Measurements from ENCODE around the gene ABHD12. TPM values are rescaled to one million over a fixed set of nuclear protein-coding genes. Genes with fewer than 3 reads are reported as not detected.

Gene ABHD12
- total and polyA plus RNA-seq, 4 experiments from 2014 or later = 25.9 to 30.9 (median 29.6) TPM

DNA sequence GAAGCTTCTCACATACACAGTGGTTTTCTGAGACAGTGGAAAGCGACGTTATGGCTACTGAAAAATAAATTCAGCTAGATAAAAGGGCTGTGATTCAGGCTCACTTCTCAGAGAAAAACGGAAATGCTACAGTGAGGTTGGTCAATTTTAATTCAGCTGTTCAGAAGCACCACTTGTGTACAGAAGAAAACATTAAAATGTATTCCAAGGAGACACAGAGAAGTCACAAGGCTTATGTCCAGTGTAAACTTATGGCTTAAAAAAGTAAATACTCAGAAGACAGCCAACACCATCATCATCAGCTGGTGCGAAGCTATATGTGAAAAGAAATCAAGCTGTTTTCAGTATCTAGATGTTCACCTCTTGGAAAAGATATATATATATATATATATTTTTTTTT lies 68.6 kb downstream of the ABHD12 start:
- DNase-seq = no peak
- Histone ChIP-seq H3K36me3 (ENCODE audit: insufficient read depth, low read length) (peaks cover 4% of the 10 kb centered on the region), H3K4me3 (ENCODE audit: low read length in 2 of 2) (no peak overlapping the region), H3K4me1 (ENCODE audit: insufficient read depth, low read length) (no peaks in the 10 kb centered on the region), H3K27ac (ENCODE audit: low read depth, low read length) (no peak overlapping the region), H3K27me3 (ENCODE audit: insufficient read depth, low read length) (no peaks in the 10 kb centered on the region), H3K9me3 (ENCODE audit: control insufficient read depth in 1 of 2, low read length in 2 of 2) (no peaks in the 10 kb centered on the region)
- Mint-ChIP-seq H3K4me1 (peaks cover 5 to 8% (median 6%) of the 10 kb centered on the region in 4 donors), H3K4me3 (no peak overlapping the region), H3K9me3 (no peaks in the 10 kb centered on the region), H3K36me3 (peaks cover 13 to 17% of the 10 kb centered on the region in 2 donors), H3K27me3 (no peaks in the 10 kb centered on the region), H3K27ac (peak overlapping the region in 1 of 7 donors; percentile 80)
- intact Hi-C loops (cut with micrococcal nuclease) = no loop called here
- CTCF ChIA-PET (ENCODE audit: partially characterized antibody) = interaction anchor here (0.9 to 2.9 kb wide), 4 partner anchors 11 to 77 kb away, joined by 3 to 11 read pairs (median 6); no protein-coding TSS in a partner anchor
- POLR2A ChIA-PET (ENCODE audit: partially characterized antibody) = no interaction called here

DNA sequence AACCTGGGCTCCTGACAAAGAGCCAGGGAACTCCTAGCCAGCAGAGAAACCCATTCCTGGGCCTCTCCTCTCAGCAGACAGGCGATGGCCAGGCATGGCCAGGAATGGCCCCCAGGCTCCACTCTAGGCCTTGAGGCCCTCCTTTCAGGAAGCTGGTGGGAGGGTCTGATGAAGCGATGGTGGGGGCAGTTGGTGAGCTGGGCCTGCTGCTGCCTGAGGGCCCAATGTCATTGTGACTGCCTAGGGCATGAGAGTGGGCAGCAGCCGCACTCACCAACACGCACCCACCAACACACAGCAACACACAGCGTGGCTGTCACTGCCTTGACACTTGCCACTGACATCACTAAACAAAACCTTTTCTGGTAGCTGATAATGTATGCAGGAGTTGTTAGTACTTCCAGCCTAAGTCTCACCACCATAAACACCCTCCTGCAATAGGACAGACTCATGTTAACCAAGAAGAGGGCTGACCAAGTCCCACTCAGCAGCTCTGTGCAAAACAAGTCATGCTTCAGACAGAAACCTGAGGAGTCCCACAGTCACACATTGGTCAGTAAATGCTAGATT lies 69.3 kb downstream of the ABHD12 start:
- Mint-ChIP-seq H3K27ac (peak overlapping the region in 5 of 7 donors; percentile 19 to 80 (median 58)), H3K4me3 (no peak overlapping the region), H3K4me1 (peaks cover 5 to 8% (median 6%) of the 10 kb centered on the region in 4 donors), H3K27me3 (no peaks in the 10 kb centered on the region), H3K36me3 (peaks cover 11 to 20% of the 10 kb centered on the region in 2 donors), H3K9me3 (no peaks in the 10 kb centered on the region)
- peaks cover 4% of the 10 kb centered on the region for H3K36me3 ChIP-seq (ENCODE audit: insufficient read depth, low read length)
- H3K4me3 ChIP-seq (ENCODE audit: low read length in 2 of 2) = no peak overlapping the region
- POLR2A ChIA-PET (ENCODE audit: partially characterized antibody) = no interaction called here
- CTCF ChIA-PET (ENCODE audit: partially characterized antibody) = interaction anchor here (0.9 to 2.9 kb wide), 4 partner anchors 10 to 77 kb away, joined by 3 to 11 read pairs (median 6); no protein-coding TSS in a partner anchor
- H3K4me1 ChIP-seq (ENCODE audit: insufficient read depth, low read length) = no peaks in the 10 kb centered on the region
- DNase-seq = no peak
- intact Hi-C loops (cut with micrococcal nuclease) = no loop called here
- H3K9me3 ChIP-seq (ENCODE audit: control insufficient read depth in 1 of 2, low read length in 2 of 2) = no peaks in the 10 kb centered on the region
- H3K27ac ChIP-seq (ENCODE audit: low read depth, low read length) = no peak overlapping the region
- no peaks in the 10 kb centered on the region for H3K27me3 ChIP-seq (ENCODE audit: insufficient read depth, low read length)

DNA sequence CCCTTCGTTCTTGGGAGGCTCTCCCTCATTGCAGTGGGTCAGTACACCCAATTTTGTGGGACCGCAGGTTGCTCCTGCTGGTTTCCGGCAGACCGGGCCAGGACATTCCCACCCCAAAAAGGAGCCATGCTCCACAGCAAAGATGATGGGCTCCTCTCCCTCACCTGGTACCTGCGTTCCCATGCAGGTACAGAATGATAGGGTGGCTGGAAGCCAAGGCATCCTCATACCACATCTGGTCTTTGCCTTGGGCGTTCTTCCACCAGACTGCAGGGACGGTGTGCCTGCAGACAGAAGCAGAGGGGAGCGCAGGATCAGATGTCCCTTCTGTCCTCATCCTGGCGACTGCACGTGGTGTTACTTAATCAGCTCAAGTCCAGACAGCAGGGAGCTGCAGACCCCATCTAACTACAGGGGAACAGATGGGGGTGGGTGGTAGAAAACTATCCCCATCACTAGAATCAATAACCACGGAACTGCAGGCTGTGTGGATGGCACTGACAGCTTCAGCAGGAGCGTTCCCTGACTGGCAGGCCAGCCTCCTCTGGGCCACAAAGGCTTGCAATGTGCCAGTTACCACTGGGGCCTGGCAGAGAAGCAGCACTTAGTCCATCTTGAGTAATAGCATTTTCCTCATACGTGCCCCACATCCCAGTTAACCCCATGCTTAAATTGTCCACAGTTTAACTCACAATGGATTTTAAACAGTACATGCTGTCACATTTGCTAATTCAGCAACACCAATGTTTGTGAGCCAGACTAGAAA lies 70.4 kb downstream of the ABHD12 start:
- Mint-ChIP-seq H3K27me3 (no peaks in the 10 kb centered on the region), H3K4me1 (peaks cover 5 to 9% (median 7%) of the 10 kb centered on the region in 4 donors), H3K9me3 (no peaks in the 10 kb centered on the region), H3K36me3 (peaks cover 14 to 24% of the 10 kb centered on the region in 2 donors), H3K4me3 (no peak overlapping the region), H3K27ac (peak overlapping the region in 1 of 7 donors; percentile 51)
- ChIA-PET CTCF (ENCODE audit: partially characterized antibody) (interaction anchor here (2.7 to 2.9 kb wide), 2 partner anchors 26 to 78 kb away, joined by 8 to 11 read pairs; no protein-coding TSS in a partner anchor), POLR2A (ENCODE audit: partially characterized antibody) (no interaction called here)
- intact Hi-C loops (cut with micrococcal nuclease) = no loop called here
- Histone ChIP-seq H3K4me1 (ENCODE audit: insufficient read depth, low read length) (no peaks in the 10 kb centered on the region), H3K4me3 (ENCODE audit: low read length in 2 of 2) (no peak overlapping the region), H3K9me3 (ENCODE audit: control insufficient read depth in 1 of 2, low read length in 2 of 2) (no peaks in the 10 kb centered on the region), H3K36me3 (ENCODE audit: insufficient read depth, low read length) (peaks cover 4% of the 10 kb centered on the region), H3K27me3 (ENCODE audit: insufficient read depth, low read length) (no peaks in the 10 kb centered on the region), H3K27ac (ENCODE audit: low read depth, low read length) (no peak overlapping the region)
- DNase-seq = no peak

DNA sequence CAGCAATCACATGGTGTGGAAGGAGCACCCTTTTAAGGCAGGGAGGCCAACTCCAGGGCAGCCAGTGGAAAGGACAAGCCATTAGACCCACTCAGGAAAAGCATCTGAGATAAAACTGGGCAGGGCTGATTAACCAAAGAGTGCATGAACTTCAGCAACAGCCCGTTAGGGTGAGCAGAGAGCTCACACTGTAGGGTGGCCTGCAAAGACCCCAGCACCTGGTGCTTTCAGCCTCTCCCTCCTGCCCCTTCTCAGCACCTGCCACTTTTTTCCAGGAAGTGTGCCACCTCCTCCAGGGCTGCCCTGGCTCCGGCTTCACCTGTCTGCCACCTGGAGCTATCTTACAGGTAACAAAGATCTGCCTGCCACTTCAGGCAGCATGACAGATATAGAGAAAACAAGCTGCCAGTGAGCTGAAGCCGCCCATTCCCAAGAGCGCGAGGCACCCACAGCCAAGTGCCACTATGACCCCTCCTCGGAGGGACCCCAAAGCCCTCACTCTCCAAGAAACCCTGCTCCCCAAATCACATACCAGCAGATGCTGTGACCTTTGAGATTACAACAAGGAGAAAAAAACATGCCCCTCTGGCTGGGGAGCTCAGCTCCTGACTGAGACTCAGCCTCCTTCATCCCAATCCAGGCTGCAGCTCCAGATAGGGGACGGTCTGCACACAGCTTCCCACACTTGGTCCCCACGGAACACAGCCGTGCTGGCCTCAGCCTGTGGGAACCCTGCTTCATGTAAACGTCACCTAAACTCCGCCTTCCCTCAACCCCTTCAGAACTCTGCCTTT lies 71.2 kb downstream of the ABHD12 start:
- ChIA-PET CTCF (ENCODE audit: partially characterized antibody) (no interaction called here), POLR2A (ENCODE audit: partially characterized antibody) (no interaction called here)
- intact Hi-C loops (cut with micrococcal nuclease) = no loop called here
- no peaks in the 10 kb centered on the region for H3K27me3 Mint-ChIP-seq
- Histone ChIP-seq H3K27me3 (ENCODE audit: insufficient read depth, low read length) (no peaks in the 10 kb centered on the region), H3K4me3 (ENCODE audit: low read length in 2 of 2) (no peak overlapping the region), H3K27ac (ENCODE audit: low read depth, low read length) (no peak overlapping the region), H3K36me3 (ENCODE audit: insufficient read depth, low read length) (peaks cover 4% of the 10 kb centered on the region), H3K4me1 (ENCODE audit: insufficient read depth, low read length) (no peaks in the 10 kb centered on the region), H3K9me3 (ENCODE audit: control insufficient read depth in 1 of 2, low read length in 2 of 2) (no peaks in the 10 kb centered on the region)
- H3K27ac Mint-ChIP-seq = peak overlapping the region in 2 of 7 donors; percentile 37 to 51
- peaks cover 5 to 12% (median 7%) of the 10 kb centered on the region in 4 donors for H3K4me1 Mint-ChIP-seq
- H3K9me3 Mint-ChIP-seq = no peaks in the 10 kb centered on the region
- no peak for DNase-seq
- H3K4me3 Mint-ChIP-seq = no peak overlapping the region
- peaks cover 14 to 24% of the 10 kb centered on the region in 2 donors for H3K36me3 Mint-ChIP-seq

DNA sequence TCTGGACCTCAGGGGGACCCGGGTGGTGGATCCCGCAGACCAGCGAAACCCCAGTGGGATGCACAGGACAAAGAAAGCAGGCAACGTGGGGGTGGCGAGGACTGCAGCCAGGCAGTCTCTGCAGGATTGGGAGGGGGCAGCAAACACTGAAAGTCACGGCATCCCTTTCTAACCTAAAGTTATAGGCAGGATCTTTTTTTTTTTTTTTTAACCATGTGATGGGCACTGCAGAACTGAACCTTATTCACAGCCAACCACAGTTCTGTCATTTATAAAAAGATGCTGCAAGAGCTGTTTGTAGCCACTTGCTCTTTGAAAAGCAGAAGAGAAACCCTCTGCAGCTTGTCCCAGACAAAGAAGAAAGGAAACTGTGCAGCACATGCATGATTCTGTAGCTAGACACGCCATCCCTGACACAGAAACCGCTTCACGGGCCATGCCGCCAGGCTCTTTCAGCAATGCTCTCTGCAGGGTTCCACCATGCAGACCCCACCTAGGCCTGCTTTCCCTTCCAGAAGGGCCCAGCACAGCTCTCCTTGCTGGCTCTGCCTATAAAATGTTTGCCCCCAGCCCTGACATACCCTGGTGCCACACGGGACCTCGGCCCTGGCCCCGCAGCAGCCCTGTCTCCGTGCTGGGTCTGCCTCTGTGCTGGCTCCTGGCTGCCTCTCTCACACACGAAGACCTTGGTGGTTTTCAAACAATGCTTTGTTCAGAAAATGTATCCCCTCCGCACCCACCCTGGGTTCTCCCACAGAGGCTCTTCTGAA lies 72.0 kb downstream of the ABHD12 start:
- H3K27ac Mint-ChIP-seq = no peak overlapping the region
- no peaks in the 10 kb centered on the region for H3K9me3 Mint-ChIP-seq
- Histone ChIP-seq H3K4me1 (ENCODE audit: insufficient read depth, low read length) (no peaks in the 10 kb centered on the region), H3K27me3 (ENCODE audit: insufficient read depth, low read length) (no peaks in the 10 kb centered on the region), H3K4me3 (ENCODE audit: low read length in 2 of 2) (no peak overlapping the region), H3K36me3 (ENCODE audit: insufficient read depth, low read length) (peaks cover 4% of the 10 kb centered on the region), H3K27ac (ENCODE audit: low read depth, low read length) (no peak overlapping the region), H3K9me3 (ENCODE audit: control insufficient read depth in 1 of 2, low read length in 2 of 2) (no peaks in the 10 kb centered on the region)
- no peak overlapping the region for H3K4me3 Mint-ChIP-seq
- intact Hi-C loops (cut with micrococcal nuclease) = no loop called here
- H3K36me3 Mint-ChIP-seq = peaks cover 14 to 24% of the 10 kb centered on the region in 2 donors
- ChIA-PET POLR2A (ENCODE audit: partially characterized antibody) (no interaction called here), CTCF (ENCODE audit: partially characterized antibody) (no interaction called here)
- no peaks in the 10 kb centered on the region for H3K27me3 Mint-ChIP-seq
- no peak for DNase-seq
- H3K4me1 Mint-ChIP-seq = peaks cover 3 to 19% (median 7%) of the 10 kb centered on the region in 4 donors

DNA sequence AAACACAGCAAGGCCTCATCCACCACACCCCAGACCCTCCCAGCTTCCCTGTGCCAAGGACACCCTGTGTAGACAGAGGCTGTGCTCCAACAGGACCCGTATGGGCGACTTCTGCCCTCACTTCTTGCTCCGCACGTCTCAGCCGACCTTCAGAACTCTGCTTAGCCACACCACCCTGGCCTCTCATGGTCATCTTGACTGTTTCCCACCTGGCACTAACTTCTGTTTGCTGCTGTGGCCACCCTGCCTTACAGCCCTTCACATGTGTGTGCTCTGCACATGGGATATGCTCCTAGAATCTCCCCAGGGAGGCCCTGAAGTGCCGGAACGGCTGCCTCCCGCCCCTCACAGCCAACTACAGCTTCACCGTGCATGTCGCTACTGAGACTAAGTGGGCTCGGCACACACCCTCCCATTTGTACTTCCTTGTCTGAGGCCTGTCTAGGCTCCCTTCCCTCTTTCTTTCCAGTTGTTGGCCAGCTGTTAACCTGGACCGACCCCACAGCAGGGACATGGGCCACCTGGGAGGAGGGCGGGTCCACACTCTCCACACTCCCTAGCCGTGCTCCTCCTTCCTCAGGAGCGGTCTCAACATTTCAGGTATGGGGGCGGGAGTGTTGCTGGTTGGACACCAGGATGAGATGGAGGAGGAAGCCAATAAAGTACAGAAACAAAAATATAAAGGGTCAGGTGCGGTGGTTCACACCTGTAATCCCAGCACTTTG lies 73.1 kb downstream of the ABHD12 start:
- no peak overlapping the region for H3K4me3 ChIP-seq (ENCODE audit: low read length in 2 of 2)
- H3K27me3 ChIP-seq (ENCODE audit: insufficient read depth, low read length) = no peaks in the 10 kb centered on the region
- H3K27me3 Mint-ChIP-seq = no peaks in the 10 kb centered on the region
- no peaks in the 10 kb centered on the region for H3K9me3 Mint-ChIP-seq
- no peak overlapping the region for H3K27ac ChIP-seq (ENCODE audit: low read depth, low read length)
- ChIA-PET POLR2A (ENCODE audit: partially characterized antibody) (no interaction called here), CTCF (ENCODE audit: partially characterized antibody) (no interaction called here)
- DNase-seq = no peak
- H3K4me1 Mint-ChIP-seq = peaks cover 0 to 23% (median 7%) of the 10 kb centered on the region in 4 donors
- peaks cover 9 to 20% of the 10 kb centered on the region in 2 donors for H3K36me3 Mint-ChIP-seq
- no peak overlapping the region for H3K4me3 Mint-ChIP-seq
- H3K9me3 ChIP-seq (ENCODE audit: control insufficient read depth in 1 of 2, low read length in 2 of 2) = no peaks in the 10 kb centered on the region
- intact Hi-C loops (cut with micrococcal nuclease) = no loop called here
- H3K36me3 ChIP-seq (ENCODE audit: insufficient read depth, low read length) = peaks cover 4% of the 10 kb centered on the region
- H3K4me1 ChIP-seq (ENCODE audit: insufficient read depth, low read length) = no peaks in the 10 kb centered on the region
- H3K27ac Mint-ChIP-seq = peak overlapping the region in 4 of 7 donors; percentile 15 to 68 (median 56)

Data from CD4-positive, alpha-beta memory T cell (primary cell).